IPS-15b (cell line): ENCODE results near the gene FAAH2.
A peak's percentile ranks its signal among the peaks of the same experiment; 100 is the strongest.

Source experiments
- H3K27me3 ChIP-seq: one replicate; pipeline ENCODE4 v1.6.1; 2013; ENCODE audit warnings: low read length; ENCODE audit not compliant: control insufficient read depth, insufficient read depth
- H3K36me3 ChIP-seq: one replicate; pipeline ENCODE4 v1.6.1; 2013; ENCODE audit warnings: low read length; ENCODE audit not compliant: control insufficient read depth, insufficient read depth
- H3K4me1 ChIP-seq: one replicate; pipeline ENCODE4 v1.6.1; 2013; ENCODE audit warnings: mild to moderate bottlenecking, low read length; ENCODE audit not compliant: control insufficient read depth, insufficient read depth
- H3K4me3 ChIP-seq: one replicate; pipeline ENCODE4 v1.5.1; 2013; ENCODE audit warnings: low read depth, low read length
- H3K9ac ChIP-seq: one replicate; pipeline ENCODE4 v1.6.1; 2013; ENCODE audit warnings: low read depth, mild to moderate bottlenecking, low read length
- H3K9me3 ChIP-seq: one replicate; pipeline ENCODE4 v1.6.1; 2013; ENCODE audit warnings: mild to moderate bottlenecking, low read length; ENCODE audit not compliant: control insufficient read depth, insufficient read depth

The FAAH2 gene

GRCh38 chrX:57286507-57287251, at the start of gene FAAH2:
Gene FAAH2, plus strand, starts transcription at chrX:57286706. Its CDS starts 120 bp downstream, at chrX:57286826.
- Histone ChIP-seq H3K36me3 (no peaks in the 10 kb centered on the region), H3K9me3 (no peaks in the 10 kb centered on the region), H3K27me3 (no peaks in the 10 kb centered on the region), H3K4me1 (no peaks in the 10 kb centered on the region), H3K9ac (peak within 1 kb of the TSS; percentile 63), H3K4me3 (peak within 1 kb of the TSS; percentile 50)

- Histone ChIP-seq H3K36me3 (no peaks in the 10 kb centered on the region), H3K27me3 (no peaks in the 10 kb centered on the region), H3K9me3 (peaks cover 3% of the 10 kb centered on the region), H3K4me1 (no peaks in the 10 kb centered on the region), H3K4me3 (no peak overlapping the region), H3K9ac (no peak overlapping the region)
Observed at GRCh38 chrX:57241967-57242366, 44.5 kb upstream of the FAAH2 start.

- Histone ChIP-seq H3K4me3 (no peak overlapping the region), H3K36me3 (no peaks in the 10 kb centered on the region), H3K27me3 (no peaks in the 10 kb centered on the region), H3K9me3 (no peaks in the 10 kb centered on the region), H3K4me1 (no peaks in the 10 kb centered on the region), H3K9ac (no peak overlapping the region)
Observed at GRCh38 chrX:57251965-57252364, 34.5 kb upstream of the FAAH2 start.

GRCh38 chrX:57265126-57265525, 21.4 kb upstream of the FAAH2 start:
- Histone ChIP-seq H3K4me3 (no peak overlapping the region), H3K36me3 (no peaks in the 10 kb centered on the region), H3K4me1 (no peaks in the 10 kb centered on the region), H3K27me3 (no peaks in the 10 kb centered on the region), H3K9ac (no peak overlapping the region), H3K9me3 (peaks cover under 1% of the 10 kb centered on the region)

GRCh38 chrX:57266275-57266674, 20.2 kb upstream of the FAAH2 start:
- H3K9ac ChIP-seq: no peak overlapping the region
- H3K4me1 ChIP-seq: no peaks in the 10 kb centered on the region
- H3K4me3 ChIP-seq: no peak overlapping the region
- peaks cover 4% of the 10 kb centered on the region for H3K9me3 ChIP-seq
- H3K27me3 ChIP-seq: no peaks in the 10 kb centered on the region
- no peaks in the 10 kb centered on the region for H3K36me3 ChIP-seq

GRCh38 chrX:57266871-57267270, 19.6 kb upstream of the FAAH2 start:
- Histone ChIP-seq H3K4me1 (no peaks in the 10 kb centered on the region), H3K9ac (no peak overlapping the region), H3K27me3 (no peaks in the 10 kb centered on the region), H3K36me3 (no peaks in the 10 kb centered on the region), H3K9me3 (peaks cover 4% of the 10 kb centered on the region), H3K4me3 (no peak overlapping the region)

GRCh38 chrX:57267308-57267707, 19.2 kb upstream of the FAAH2 start:
- H3K36me3 ChIP-seq: no peaks in the 10 kb centered on the region
- no peaks in the 10 kb centered on the region for H3K27me3 ChIP-seq
- H3K4me1 ChIP-seq: no peaks in the 10 kb centered on the region
- H3K4me3 ChIP-seq: no peak overlapping the region
- peaks cover 4% of the 10 kb centered on the region for H3K9me3 ChIP-seq
- no peak overlapping the region for H3K9ac ChIP-seq

GRCh38 chrX:57270980-57271379, 15.5 kb upstream of the FAAH2 start:
- H3K9me3 ChIP-seq: peaks cover 4% of the 10 kb centered on the region
- H3K36me3 ChIP-seq: no peaks in the 10 kb centered on the region
- H3K4me1 ChIP-seq: no peaks in the 10 kb centered on the region
- H3K4me3 ChIP-seq: no peak overlapping the region
- no peak overlapping the region for H3K9ac ChIP-seq
- H3K27me3 ChIP-seq: no peaks in the 10 kb centered on the region

GRCh38 chrX:57282568-57282967, 3.9 kb upstream of the FAAH2 start:
- H3K4me3 ChIP-seq: no peak overlapping the region
- no peaks in the 10 kb centered on the region for H3K36me3 ChIP-seq
- no peaks in the 10 kb centered on the region for H3K27me3 ChIP-seq
- H3K4me1 ChIP-seq: no peaks in the 10 kb centered on the region
- H3K9ac ChIP-seq: no peak overlapping the region
- no peaks in the 10 kb centered on the region for H3K9me3 ChIP-seq

GRCh38 chrX:57285001-57285400, 1.5 kb upstream of the FAAH2 start:
- Histone ChIP-seq H3K36me3 (no peaks in the 10 kb centered on the region), H3K27me3 (no peaks in the 10 kb centered on the region), H3K4me3 (no peak overlapping the region), H3K4me1 (no peaks in the 10 kb centered on the region), H3K9ac (no peak overlapping the region), H3K9me3 (no peaks in the 10 kb centered on the region)

GRCh38 chrX:57289089-57289488, 2.6 kb downstream of the FAAH2 start:
- Histone ChIP-seq H3K4me3 (no peak overlapping the region), H3K9ac (no peak overlapping the region)

GRCh38 chrX:57294961-57295360, 8.5 kb downstream of the FAAH2 start:
- Histone ChIP-seq H3K36me3 (no peaks in the 10 kb centered on the region), H3K9ac (no peak overlapping the region), H3K4me1 (no peaks in the 10 kb centered on the region), H3K27me3 (no peaks in the 10 kb centered on the region), H3K4me3 (no peak overlapping the region), H3K9me3 (peaks cover 6% of the 10 kb centered on the region)

More at GRCh38 chrX:57289089-57289488, 2.6 kb downstream of the FAAH2 start:
- Histone ChIP-seq H3K9me3 (no peaks in the 10 kb centered on the region), H3K27me3 (no peaks in the 10 kb centered on the region), H3K4me1 (no peaks in the 10 kb centered on the region), H3K36me3 (no peaks in the 10 kb centered on the region)
